HepG2 (cell line): ENCODE measurements around the gene SCARB2. TPM values are rescaled to one million over a fixed set of nuclear protein-coding genes. Genes with fewer than 3 reads are reported as not detected.

Source experiments
- HMG20B ChIP-seq: conservative IDR thresholded peaks from 2 replicates; pipeline ENCODE4 v1.6.1; 2016; ENCODE audit warnings: missing genetic modification reagents, missing compliant biosample characterization
- HNRNPUL1 ChIP-seq: fragments of 200-400 bp; formaldehyde crosslinking; IDR thresholded peaks from 2 replicates; pipeline ENCODE4 v1.6.1; 2017; ENCODE audit warnings: low read depth, mild to moderate bottlenecking, low read length, moderate library complexity
- KLF11 ChIP-seq: IDR thresholded peaks from 2 replicates; pipeline ENCODE4 v1.6.1; 2016; ENCODE audit warnings: missing compliant biosample characterization
- PHF21A ChIP-seq: sonication (generic); formaldehyde crosslinking; IDR thresholded peaks from 2 replicates; pipeline ENCODE4 v1.5.0; 2020; ENCODE audit warnings: mild to moderate bottlenecking, missing genetic modification reagents
- SALL1 ChIP-seq: sonication (generic); formaldehyde crosslinking; IDR thresholded peaks from 2 replicates; pipeline ENCODE4 v1.8.0; 2022; ENCODE audit warnings: mild to moderate bottlenecking, missing genetic modification reagents
- TBP ChIP-seq: sonication (generic); formaldehyde crosslinking; IDR thresholded peaks from 2 replicates; pipeline ENCODE4 v1.5.0; 2020; ENCODE audit warnings: missing genetic modification reagents
- ZFP1 ChIP-seq: IDR thresholded peaks from 2 replicates; pipeline ENCODE4 v1.6.1; 2016
- ZNF33A ChIP-seq: sonication (generic); formaldehyde crosslinking; IDR thresholded peaks from 2 replicates; pipeline ENCODE4 v1.5.1; 2020; ENCODE audit warnings: missing genetic modification reagents, mild to moderate bottlenecking, moderate library complexity, borderline replicate concordance
- ZNF431 ChIP-seq: sonication (generic); formaldehyde crosslinking; IDR thresholded peaks from 2 replicates; pipeline ENCODE4 v1.9.0; 2022; ENCODE audit warnings: missing genetic modification reagents, low read depth, mild to moderate bottlenecking, borderline replicate concordance
- polyA plus RNA-seq, 8 experiments: library from polyadenylated mRNA; depleted of rRNA in 3 of 8; stranded (reverse) in 7 of 8; unstranded in 1 of 8; fragments of >200 nt; fragmentation: Illumina TruSeq in 4 of 8; extraction: Trizol in 4 of 8; gene quantifications; 2 replicates each; pipeline versions ENCODE4 v1.2.1 to v1.2.3, GENCODE V29; 2011 to 2016; ENCODE audit warnings: low read depth in 4 of 8, missing spikeins in 1 of 8, mixed read lengths in 1 of 8; ENCODE audit not compliant: insufficient read depth in 1 of 8
- total RNA-seq, 5 experiments: library from RNA; depleted of rRNA; stranded (reverse); fragments of >200 nt; fragmentation: Illumina TruSeq; extraction: Trizol; gene quantifications; 2 replicates each; pipeline ENCODE4 v1.2.3, GENCODE V29; 2016; ENCODE audit warnings: low read depth in 1 of 5
- TF ChIP-seq, protein P1 (sequence below): sonication (generic); formaldehyde crosslinking; IDR thresholded peaks from 2 replicates; pipeline ENCODE4 v1.4.0; 2020; ENCODE audit warnings: mild to moderate bottlenecking, missing genetic modification reagents
- TF ChIP-seq, protein P2 (sequence below): IDR thresholded peaks from 2 replicates; pipeline ENCODE4 v1.6.1; 2016
- TF ChIP-seq, protein P3 (sequence below): sonication (generic); formaldehyde crosslinking; conservative IDR thresholded peaks from 2 replicates; pipeline ENCODE4 v1.5.0; 2020; ENCODE audit warnings: missing genetic modification reagents
- TF ChIP-seq, protein P4 (sequence below): sonication (generic); IDR thresholded peaks from 2 replicates; pipeline ENCODE4 v1.6.1; 2016; ENCODE audit warnings: low read depth, borderline replicate concordance
- TF ChIP-seq, protein P5 (sequence below): sonication (generic); formaldehyde crosslinking; conservative IDR thresholded peaks from 2 replicates; pipeline ENCODE4 v1.4.0; 2020; ENCODE audit warnings: mild to moderate bottlenecking, missing genetic modification reagents, moderate library complexity
- TF ChIP-seq, protein P6 (sequence below): sonication (generic); formaldehyde crosslinking; IDR thresholded peaks from 2 replicates; pipeline ENCODE4 v1.4.0; 2020; ENCODE audit warnings: missing genetic modification reagents, borderline replicate concordance

Gene SCARB2
- total and polyA plus RNA-seq, 2 of the 13 experiments (the other 11 are each of a cell fraction or from before 2014, with no cell fraction given): 40.6 to 43.4 TPM

DNA sequence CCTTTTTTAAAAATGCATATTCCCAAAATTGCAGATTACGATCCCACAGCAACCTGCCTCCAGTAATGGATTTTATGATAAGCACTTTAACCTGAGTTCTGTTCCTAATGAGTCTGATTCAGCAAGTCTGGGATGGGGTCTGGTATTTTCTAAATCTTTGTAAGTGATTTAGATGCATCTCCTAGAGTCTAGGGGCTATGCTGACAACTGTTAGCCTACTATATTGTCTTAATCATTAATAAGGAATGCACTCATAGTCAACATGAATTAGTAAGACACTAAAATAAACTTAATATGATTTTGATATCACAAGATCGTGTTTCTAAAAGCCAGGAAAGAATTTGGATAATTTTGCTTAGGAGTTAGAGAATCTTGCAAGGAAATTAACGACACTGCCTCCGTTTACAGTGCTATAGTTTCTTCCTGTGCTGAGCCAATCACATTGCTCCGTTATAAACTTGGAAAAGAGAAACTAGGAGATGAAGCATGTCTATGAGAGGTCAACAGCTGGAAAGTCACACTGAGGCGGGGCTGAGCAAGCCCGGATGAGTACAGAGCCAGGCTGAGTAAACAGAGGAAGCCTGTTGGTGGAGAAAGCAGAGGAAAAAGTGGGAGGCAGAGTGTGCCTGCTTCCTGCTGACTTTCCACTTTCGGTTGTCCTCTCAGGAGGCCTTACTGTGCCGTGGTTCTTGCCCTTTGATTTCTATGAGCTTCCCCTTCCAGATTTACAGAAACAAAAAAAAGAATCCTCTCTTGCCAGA, 5.4 kb downstream of the SCARB2 start (continued):
- TF ChIP-seq, protein P1, sequence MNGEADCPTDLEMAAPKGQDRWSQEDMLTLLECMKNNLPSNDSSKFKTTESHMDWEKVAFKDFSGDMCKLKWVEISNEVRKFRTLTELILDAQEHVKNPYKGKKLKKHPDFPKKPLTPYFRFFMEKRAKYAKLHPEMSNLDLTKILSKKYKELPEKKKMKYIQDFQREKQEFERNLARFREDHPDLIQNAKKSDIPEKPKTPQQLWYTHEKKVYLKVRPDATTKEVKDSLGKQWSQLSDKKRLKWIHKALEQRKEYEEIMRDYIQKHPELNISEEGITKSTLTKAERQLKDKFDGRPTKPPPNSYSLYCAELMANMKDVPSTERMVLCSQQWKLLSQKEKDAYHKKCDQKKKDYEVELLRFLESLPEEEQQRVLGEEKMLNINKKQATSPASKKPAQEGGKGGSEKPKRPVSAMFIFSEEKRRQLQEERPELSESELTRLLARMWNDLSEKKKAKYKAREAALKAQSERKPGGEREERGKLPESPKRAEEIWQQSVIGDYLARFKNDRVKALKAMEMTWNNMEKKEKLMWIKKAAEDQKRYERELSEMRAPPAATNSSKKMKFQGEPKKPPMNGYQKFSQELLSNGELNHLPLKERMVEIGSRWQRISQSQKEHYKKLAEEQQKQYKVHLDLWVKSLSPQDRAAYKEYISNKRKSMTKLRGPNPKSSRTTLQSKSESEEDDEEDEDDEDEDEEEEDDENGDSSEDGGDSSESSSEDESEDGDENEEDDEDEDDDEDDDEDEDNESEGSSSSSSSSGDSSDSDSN (CRISPR knock-in tag): 0 out of 2 replicates have a peak, but pooled peaks have one; percentile 28
- TF ChIP-seq, protein P2, sequence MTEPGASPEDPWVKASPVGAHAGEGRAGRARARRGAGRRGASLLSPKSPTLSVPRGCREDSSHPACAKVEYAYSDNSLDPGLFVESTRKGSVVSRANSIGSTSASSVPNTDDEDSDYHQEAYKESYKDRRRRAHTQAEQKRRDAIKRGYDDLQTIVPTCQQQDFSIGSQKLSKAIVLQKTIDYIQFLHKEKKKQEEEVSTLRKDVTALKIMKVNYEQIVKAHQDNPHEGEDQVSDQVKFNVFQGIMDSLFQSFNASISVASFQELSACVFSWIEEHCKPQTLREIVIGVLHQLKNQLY (CRISPR knock-in tag): 0 out of 2 replicates have a peak, but pooled peaks have one; percentile 22
- TF ChIP-seq, protein P3, sequence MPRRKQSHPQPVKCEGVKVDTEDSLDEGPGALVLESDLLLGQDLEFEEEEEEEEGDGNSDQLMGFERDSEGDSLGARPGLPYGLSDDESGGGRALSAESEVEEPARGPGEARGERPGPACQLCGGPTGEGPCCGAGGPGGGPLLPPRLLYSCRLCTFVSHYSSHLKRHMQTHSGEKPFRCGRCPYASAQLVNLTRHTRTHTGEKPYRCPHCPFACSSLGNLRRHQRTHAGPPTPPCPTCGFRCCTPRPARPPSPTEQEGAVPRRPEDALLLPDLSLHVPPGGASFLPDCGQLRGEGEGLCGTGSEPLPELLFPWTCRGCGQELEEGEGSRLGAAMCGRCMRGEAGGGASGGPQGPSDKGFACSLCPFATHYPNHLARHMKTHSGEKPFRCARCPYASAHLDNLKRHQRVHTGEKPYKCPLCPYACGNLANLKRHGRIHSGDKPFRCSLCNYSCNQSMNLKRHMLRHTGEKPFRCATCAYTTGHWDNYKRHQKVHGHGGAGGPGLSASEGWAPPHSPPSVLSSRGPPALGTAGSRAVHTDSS: no peak
- TF ChIP-seq SALL1 (peak; percentile 88), ZNF431 (CRISPR knock-in tag) (no peak), PHF21A (CRISPR knock-in tag) (peak; percentile 57; the same call in 1 of the 2 replicates), ZFP1 (no peak), HMG20B (CRISPR knock-in tag) (no peak), ZNF33A (CRISPR knock-in tag) (no peak), TBP (CRISPR knock-in tag) (no peak), HNRNPUL1 (no peak), KLF11 (CRISPR knock-in tag) (no peak)
- TF ChIP-seq, protein P4, sequence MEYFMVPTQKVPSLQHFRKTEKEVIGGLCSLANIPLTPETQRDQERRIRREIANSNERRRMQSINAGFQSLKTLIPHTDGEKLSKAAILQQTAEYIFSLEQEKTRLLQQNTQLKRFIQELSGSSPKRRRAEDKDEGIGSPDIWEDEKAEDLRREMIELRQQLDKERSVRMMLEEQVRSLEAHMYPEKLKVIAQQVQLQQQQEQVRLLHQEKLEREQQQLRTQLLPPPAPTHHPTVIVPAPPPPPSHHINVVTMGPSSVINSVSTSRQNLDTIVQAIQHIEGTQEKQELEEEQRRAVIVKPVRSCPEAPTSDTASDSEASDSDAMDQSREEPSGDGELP: peak; percentile 98
- TF ChIP-seq, protein P5, sequence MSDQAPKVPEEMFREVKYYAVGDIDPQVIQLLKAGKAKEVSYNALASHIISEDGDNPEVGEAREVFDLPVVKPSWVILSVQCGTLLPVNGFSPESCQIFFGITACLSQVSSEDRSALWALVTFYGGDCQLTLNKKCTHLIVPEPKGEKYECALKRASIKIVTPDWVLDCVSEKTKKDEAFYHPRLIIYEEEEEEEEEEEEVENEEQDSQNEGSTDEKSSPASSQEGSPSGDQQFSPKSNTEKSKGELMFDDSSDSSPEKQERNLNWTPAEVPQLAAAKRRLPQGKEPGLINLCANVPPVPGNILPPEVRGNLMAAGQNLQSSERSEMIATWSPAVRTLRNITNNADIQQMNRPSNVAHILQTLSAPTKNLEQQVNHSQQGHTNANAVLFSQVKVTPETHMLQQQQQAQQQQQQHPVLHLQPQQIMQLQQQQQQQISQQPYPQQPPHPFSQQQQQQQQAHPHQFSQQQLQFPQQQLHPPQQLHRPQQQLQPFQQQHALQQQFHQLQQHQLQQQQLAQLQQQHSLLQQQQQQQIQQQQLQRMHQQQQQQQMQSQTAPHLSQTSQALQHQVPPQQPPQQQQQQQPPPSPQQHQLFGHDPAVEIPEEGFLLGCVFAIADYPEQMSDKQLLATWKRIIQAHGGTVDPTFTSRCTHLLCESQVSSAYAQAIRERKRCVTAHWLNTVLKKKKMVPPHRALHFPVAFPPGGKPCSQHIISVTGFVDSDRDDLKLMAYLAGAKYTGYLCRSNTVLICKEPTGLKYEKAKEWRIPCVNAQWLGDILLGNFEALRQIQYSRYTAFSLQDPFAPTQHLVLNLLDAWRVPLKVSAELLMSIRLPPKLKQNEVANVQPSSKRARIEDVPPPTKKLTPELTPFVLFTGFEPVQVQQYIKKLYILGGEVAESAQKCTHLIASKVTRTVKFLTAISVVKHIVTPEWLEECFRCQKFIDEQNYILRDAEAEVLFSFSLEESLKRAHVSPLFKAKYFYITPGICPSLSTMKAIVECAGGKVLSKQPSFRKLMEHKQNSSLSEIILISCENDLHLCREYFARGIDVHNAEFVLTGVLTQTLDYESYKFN (CRISPR knock-in tag): peak; percentile 72
- TF ChIP-seq, protein P6, sequence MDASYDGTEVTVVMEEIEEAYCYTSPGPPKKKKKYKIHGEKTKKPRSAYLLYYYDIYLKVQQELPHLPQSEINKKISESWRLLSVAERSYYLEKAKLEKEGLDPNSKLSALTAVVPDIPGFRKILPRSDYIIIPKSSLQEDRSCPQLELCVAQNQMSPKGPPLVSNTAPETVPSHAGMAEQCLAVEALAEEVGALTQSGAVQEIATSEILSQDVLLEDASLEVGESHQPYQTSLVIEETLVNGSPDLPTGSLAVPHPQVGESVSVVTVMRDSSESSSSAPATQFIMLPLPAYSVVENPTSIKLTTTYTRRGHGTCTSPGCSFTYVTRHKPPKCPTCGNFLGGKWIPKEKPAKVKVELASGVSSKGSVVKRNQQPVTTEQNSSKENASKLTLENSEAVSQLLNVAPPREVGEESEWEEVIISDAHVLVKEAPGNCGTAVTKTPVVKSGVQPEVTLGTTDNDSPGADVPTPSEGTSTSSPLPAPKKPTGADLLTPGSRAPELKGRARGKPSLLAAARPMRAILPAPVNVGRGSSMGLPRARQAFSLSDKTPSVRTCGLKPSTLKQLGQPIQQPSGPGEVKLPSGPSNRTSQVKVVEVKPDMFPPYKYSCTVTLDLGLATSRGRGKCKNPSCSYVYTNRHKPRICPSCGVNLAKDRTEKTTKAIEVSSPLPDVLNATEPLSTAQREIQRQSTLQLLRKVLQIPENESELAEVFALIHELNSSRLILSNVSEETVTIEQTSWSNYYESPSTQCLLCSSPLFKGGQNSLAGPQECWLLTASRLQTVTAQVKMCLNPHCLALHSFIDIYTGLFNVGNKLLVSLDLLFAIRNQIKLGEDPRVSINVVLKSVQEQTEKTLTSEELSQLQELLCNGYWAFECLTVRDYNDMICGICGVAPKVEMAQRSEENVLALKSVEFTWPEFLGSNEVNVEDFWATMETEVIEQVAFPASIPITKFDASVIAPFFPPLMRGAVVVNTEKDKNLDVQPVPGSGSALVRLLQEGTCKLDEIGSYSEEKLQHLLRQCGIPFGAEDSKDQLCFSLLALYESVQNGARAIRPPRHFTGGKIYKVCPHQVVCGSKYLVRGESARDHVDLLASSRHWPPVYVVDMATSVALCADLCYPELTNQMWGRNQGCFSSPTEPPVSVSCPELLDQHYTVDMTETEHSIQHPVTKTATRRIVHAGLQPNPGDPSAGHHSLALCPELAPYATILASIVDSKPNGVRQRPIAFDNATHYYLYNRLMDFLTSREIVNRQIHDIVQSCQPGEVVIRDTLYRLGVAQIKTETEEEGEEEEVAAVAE (CRISPR knock-in tag): peak; percentile 91
